ENCODE results near the gene INSYN1.
"Not testable (repeated sequence)": the region's sequence is repeated elsewhere in the genome, so short reads cannot be mapped to it uniquely, and the experiment has no call there.

The INSYN1 gene, protein sequence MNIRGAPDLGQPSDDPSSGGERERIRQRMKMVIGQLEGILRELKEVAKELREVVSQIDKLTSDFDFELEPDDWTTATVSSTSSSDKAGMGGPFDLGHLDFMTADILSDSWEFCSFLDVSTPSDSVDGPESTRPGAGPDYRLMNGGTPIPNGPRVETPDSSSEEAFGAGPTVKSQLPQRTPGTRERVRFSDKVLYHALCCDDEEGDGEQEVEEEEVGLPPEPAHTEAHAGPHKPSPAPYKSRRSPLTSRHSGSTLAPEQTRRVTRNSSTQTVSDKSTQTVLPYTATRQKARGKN

DNA sequence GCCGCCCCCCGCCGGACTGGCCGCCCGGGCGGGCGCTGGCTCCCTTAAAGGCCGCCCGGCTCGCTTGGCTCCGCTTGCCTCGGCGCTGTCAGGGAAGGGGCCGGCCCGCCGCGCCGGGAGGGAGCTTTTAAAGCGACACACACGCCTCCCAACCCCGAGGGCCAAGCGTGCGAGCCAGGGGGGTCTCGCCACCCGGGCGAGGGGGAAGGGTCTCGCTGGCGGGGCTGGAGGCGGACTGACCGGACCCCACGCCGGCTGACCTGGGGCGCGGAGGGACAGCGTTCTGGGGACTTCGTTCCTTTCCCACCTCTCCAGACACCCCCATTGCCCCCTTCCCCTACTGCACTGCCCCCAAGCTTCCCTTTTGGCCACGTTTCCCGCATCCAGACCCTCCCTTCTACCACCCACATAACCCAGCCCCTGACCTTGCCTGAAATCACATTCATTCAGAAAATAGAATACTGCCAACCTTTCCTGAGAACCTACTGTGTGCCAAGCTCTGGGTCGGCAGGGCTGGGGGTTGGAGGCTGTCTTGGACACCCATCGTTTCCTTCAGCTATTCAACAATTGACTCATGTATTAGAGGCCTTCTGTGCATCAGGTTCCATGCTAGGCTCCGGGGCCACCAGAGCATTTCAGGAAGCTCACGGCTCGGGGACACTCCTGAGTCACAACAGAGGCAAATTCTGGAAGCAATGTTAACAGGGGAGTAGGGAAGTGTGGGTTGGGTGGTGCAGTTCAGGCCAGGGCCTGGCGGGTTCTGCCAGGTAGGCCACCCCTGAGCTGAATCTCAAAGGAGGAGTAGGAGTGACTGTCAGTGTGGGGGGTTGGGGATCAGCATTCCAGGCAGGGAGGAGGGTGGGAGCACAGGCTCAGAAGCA lies at the start of gene INSYN1:
INSYN1 (minus strand) TSS at position 102 of the 881 bp plus-strand sequence. CDS start 2,221 bp downstream, outside the sequence.
- no peak for DNase-seq

DNA sequence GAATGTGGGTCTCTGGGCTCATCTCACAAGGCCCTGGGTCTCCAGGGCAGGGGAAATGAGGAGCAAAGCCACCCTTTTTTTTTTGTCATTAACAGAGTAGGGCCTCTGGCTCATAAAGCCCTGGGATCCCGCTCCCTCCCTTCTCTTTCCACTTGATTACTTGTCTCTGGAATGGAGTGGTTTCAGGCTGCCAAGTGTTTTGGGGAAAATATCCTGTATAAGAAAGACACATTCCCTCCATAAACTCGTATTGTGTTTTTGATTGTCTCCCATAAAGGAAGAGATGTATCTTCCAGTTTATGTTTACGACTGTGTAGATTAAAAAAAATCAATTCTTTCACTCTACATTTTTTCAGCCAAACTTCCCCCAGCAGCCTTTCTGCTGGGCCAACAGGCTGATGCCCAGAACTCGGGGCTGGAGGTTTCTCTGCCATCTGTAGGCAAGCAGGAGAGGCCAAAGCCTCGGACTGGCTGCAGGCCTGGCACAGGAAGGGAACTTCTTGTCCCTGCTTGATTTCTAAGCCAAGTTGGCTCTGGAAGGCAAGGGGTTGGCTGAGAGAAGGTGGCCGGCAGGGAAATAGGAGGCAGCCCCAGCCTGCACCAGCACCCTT lies 49.4 kb upstream of the INSYN1 start:
- no peak for DNase-seq

DNA sequence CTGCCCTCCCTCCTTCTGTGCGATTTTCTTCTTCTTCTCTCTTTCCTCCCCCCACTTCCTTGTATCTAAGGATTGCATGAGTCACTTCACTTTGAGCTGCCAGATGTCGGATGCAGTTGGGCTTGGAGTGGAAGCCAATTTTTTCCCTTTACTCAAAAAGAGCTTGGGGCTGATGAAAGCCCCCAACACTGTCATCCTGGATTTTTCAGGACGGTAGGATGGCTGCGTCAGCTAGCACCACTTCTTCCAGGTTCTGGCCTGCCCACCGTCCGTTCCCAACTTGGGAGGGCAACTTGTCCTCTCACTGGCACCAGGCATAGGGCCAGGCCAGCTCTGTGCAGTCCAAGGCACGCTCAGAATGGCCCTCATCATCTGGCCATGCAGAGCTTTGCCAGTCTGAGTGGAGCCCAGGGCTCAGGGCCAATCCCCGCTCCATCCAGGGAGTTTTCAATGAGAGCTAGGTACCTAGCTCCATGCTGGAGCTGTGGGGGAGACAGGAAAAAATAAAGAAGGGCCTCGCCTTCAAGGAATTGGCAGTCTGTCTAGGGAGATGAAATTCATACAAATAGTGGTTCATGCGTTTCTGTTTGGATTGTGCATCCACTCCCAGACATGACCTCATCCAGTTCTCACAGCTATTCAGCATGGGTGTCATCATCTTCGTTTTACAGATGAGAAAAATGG lies 47.7 kb upstream of the INSYN1 start:
- no peak for DNase-seq

DNA sequence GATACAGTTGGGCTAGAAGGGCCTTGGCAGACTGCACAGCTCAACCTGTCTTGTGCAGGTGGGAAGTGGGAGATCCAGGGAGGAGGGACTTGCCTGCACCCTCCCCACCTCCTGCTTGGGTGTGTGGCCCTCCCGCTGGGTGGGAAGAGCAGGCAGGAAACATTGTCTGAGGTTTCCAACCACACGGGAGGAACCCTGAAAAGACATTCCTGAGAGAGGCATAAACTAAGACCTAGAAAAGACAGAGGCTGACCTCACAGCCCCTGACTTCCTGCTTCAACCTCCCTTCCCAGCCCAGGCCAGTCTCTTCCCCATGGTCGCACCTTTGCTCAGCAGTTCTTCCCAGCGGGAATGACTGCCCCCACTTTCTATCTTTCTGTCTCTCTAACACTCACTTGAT lies 46.3 kb upstream of the INSYN1 start:
- no peak for DNase-seq

DNA sequence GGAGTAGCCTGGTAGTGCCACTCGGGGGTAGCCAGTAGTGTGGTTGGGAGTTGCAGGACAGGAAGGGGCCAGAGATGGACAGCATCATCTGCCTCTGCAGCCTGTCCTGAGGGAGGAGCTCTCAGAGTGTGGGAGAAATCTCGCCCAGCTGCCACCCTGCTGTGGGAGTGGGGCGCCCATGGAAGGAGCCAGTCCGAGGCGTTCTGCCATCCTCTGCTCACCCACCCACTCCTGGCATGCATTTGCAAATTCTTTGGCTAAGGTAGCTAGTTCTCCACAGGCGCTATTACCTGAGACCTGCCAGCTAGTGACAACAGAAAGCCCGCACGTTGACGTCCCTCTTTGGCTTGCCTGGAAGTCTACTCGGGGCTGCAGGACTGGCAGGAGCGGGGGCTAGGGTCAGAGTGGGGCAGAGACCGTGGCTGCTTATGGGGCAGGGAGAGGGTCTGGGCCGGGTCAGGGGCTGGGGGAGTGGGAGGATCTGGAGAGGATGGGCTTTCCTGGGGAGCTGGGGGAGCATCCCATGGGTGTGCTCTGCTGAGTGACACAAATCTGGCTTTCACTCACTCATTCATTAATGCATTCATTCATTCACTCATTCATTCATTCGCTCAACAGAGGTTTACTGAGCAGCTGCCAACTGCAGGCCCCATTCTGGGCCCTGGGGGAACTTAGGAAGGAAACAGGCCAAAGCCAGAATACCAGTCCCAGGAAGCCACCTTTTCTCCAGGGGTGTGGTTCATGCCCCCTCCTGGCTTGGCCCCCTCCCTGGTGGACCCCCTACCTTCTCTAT lies 44.4 kb upstream of the INSYN1 start:
- no peak for DNase-seq

DNA sequence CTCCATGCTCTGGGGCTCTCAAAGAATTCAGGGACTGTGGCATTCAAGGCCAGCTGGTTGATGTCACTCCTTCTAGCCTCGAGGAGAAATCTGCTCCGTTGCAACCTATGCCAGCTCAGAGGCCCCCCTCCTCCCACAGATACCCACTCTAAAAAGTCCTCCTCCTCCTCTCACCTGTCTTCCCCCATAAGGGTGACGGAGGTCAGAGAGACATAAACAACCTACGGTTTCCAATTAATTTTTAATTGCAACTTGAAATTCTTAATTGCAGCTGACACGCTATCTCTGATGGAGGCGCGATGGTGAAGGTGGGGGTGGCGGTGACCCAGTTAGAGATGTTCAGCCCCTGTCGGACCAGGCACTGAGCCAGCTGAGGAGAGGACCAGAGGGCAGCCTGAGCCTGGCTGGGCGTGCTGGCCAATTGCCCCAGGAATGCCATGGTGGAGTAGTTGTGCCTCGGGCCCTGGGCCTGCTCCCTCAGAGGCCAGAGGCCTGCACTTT lies 43.2 kb upstream of the INSYN1 start:
- DNase-seq = no peak

DNA sequence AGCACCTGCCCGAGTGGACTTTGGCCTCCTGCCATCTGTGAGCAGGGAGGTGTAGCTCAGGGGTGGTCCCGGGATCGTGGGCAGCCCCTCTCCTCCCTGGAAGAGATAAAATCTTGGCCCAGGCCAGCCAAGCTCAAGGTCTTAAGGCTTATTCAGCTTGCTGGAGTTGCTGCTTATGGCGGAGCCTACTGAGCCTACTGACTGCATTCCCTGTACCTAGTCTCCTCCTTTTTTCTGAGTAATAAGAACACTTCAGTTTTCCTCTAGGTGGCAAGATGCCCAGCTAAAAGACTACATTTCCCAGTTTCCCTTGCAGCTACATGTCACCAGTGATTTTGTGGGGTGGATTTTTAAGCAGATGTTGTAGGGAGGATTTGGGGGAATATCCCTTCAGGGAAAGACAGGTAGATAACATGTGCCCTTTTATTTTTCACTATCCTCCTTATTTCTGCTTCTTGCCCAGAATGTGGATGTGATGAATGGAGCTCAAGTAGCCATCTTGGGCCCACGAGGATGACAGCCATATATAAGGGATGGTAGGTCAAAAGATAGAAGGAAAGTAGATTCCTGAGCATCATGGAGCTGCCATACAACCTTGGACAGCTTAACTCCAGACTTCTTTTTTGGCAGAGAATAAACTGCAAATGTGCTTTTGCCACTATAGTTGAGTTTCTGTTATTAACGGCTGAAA lies 41.4 kb upstream of the INSYN1 start:
- DNase-seq = no peak

DNA sequence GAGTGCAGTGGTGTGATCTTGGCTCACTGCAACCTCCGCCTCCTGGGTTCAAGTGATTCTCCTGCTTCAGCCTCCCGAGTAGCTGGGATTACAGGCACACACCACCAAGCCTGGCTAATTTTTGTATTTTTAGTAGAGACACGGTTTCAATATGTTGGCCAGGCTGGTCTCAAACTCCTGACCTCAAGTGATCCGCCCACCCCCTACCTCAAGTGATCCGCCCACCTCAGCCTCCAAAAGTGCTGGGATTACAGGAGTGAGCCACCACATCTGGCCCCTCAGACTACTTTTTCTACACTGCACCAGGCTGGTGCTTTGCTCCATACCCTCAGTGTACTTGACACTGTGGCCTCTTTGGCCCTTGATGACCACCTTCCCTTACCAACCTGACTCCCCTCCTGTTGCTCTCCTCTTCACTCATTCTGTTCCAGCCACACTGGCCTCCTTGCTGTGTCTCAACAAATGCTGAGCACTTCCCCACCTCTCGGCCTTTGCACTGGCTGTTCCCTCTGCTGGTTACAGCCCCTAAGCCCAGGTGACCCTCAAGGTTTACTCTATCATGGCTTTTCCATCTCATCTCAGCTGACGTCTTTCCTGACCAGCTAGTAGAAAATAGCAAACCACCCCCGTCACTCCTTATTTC lies 39.9 kb upstream of the INSYN1 start:
- DNase-seq = not testable (repeated sequence)

DNA sequence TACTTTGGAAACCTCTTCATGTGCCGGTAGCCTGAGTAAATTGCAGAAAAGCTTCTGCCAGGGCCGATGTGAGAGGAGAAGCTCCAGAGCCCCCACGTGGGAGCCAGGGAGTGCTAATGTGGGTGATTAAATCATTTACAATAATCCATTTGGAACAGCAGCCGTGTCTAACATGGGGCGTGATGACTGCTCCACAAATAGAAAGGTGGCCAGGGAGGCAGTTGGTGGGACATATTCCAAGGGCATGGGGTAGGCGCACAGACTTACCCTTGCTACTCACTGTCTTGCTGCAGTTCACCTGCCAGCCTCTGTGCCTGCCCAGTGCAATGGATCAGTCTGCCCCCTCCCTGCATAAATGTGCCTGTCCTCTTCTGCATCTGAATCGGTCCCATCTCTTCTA lies 39.3 kb upstream of the INSYN1 start:
- no peak for DNase-seq

DNA sequence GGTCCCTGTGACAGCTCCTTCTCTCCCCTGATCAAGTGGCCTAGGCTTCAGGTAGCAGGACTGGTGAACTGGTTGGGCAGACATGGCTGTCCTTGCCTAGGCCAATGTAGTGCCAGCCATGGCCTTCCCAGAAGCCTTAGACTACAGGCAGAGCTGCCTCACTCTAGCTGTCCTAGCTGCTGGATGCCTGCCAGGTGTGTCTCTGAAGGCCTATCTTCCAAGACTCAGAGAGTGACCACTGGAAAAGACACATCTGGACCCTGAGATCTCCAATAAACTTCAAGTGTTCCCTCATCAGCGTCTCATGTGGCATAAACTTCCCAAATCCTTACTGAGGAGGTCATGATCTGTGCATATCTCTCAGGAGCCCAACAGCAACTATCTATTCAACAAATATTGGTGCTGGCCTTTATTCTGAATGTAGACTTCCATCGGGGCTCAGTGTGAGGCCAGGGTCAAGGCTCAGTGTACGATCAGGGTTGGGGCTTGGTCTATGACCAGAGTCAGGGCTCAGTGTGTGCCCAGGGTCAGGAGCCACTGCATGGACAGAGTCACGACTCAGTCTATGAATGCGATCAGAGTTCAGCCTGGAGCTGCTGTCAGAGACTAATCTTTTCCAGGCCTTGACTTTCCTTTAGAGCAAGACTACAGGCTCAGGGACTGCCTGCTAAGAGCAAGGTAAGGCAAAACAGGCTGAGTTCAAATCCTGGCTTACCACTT lies 36.5 kb upstream of the INSYN1 start:
- DNase-seq = no peak

DNA sequence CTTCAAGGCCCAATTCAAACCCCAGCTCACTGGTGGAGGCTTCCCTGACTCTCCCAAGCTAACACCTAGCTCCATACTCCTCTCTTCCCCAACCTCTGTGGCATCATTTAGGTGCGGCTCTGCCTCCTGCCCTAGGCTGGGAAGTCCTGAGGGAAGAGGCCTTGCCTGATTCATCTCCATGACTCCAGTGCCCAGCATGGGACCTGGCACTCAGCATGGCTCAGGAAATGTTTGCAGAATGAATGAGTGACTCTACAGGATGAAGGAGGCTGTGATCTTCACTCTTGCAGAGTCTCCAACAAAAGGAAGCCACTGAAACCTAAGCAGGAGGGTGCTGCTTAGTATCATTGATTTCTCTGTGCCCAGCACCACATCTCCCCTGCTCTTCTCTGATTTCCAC lies 34.5 kb upstream of the INSYN1 start:
- no peak for DNase-seq

DNA sequence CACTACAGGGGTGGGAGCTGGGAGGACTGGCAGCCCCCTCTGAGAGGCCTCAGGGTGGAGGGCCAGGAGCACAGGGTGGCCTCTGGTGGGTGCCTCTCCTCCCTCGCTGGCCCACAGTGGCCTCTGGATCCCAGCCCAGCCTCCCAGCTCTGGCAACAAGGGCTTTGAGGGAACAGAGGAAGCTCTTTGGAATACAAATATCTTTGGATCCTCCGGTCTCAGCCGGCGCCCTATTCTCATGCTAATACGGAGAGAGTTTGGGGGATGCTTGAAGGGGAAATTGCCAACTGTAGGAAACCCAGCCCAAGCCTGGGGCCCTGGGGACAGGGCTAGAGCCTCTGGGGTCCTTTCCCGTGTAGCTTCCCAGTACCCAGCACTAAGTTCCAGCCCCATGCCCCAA lies 33.4 kb upstream of the INSYN1 start:
- DNase-seq = no peak

DNA sequence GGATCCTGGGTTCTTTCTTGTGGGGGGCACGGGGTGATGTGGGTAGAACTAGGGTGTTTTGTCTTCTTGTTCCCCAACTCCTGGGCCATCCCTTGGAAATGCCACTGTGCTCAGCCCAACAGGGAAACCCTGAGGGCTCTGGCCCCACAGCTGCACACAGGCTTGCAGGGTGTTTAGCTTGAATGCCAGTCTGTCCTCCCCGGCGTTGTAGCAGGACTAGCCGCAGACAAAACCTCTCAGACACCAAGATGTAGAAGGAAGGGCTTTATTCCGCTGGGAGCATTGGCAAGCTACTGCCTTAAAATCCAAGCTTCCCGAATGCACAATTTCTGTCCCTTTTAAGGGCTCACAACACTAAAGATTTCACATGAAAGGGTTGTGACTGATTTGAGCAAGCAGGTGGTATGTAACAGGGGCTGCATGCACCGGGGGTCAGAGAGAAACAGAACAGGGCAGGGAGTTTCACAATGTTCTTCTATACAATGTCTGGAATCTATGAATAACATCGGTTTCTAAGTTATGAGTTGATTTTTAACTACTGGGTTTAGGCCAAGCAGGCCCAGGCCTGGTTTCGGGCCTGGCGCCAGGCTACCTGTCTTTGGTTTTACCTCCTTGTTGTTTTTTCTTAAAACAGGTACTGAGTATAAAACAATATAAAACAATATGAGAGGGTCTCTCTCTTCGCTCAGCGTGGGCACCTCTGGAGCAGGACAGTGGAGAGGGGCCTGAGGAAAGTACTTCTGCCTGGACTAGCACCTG lies 32.3 kb upstream of the INSYN1 start:
- not testable (repeated sequence) for DNase-seq

DNA sequence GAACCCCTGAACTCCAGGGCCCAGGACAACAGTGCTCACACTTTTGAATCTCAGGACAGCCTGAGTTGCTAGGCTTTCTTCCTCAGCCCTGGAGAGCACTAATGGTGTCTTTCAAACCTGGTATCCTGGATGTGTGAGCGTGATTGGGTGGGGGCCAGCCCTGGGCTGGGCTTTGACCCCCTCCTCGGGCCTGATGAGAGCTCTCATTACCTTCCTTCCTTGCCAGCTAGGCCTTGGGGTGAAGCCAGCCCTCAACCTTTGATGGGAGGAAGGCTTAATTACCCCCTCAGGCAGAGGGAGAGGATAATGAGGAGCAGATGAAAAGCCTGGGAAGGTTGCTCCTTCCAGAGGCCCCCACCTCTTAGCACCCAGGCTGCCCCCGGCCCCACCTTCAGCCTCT lies 31.1 kb upstream of the INSYN1 start:
- no peak for DNase-seq

DNA sequence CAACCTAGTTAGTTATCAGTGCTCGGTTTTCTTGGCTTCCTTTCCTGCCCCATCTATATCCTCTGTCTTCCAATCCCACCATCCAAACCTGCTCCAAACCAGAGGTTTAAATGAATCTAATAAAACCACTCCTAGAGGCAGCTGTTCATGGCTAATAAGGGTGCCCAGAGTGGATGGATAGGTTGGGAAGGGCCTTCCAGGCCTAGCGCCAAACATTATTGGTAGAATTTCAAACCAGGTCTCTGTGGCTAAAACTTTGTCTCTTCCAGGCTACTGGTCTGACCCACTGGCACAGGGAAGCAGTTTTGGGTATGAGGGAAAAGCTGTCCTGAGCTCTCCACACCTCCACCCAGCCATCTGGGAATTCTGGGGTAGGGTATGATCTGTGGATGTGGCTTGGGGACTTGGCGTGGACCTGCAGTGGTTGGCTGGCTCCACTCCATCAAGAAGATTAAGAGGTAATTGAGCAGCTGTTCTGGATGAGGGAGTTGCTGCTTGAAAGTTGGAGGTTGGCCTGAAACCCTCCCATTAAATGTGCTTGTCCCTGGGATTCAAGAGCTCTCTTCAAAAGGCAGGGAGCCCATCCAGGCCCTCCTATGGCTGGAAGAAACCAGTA lies 29.3 kb upstream of the INSYN1 start:
- DNase-seq = no peak

DNA sequence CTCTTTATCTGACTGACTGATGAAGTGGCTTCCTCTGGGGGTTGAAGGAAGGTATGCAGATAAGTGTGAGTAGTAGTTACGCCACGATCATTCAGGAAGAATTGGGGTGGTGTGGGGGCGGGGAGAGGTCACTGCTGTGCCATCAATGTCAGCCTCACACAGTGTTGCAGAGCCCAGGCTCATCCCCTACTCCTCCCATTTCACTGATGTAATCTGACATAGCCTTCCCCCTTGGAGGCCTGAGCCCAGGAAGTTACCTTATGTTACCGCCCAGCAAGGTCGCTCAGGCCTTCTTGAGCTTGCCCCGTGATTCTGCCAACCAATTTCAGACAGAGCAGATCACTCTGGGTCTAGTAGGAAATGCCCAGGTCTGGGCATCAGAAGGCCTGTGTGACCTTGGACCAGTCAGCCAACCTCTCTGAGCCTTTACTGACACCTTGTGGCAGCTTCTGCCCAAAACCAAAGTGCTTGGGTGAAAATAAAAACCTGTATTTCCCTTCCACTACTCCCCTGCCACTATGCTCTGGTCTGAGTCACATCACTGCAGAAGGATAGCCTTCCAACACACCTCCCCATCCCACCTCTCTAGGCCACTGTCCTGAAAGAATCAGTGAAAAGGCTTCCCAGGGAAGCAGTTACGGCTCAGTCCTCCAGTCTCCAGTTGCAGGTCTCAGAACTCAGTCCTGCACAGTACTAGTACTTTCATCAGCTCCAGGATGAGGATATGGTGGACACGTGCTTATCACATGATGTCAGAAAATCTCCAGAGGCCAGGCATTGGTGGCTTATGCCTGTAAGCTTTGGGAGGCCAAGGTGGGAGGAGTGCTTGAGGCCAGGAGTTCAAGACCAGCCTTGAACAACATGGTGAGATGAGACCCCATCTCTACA lies 28.1 kb upstream of the INSYN1 start:
- no peak for DNase-seq

DNA sequence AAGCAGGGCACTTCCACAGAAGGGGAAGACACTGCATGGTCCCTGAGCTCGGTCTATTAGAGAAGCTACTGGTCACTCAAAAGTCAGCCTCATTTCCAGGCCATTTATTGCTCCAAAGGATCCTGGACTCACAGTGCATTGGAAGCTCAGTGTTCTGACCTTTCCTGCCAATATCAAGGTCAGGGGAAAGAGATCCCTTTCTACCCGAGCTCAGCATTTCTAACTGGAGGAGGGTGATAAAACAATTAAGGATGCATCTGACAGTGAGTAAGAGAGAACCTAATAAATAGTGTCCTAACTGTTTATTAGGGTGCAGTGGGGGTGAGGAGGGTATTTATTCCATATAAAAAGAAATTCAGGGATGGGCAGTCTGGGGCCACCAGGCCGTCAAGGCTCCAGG lies 26.8 kb upstream of the INSYN1 start:
- no peak for DNase-seq

DNA sequence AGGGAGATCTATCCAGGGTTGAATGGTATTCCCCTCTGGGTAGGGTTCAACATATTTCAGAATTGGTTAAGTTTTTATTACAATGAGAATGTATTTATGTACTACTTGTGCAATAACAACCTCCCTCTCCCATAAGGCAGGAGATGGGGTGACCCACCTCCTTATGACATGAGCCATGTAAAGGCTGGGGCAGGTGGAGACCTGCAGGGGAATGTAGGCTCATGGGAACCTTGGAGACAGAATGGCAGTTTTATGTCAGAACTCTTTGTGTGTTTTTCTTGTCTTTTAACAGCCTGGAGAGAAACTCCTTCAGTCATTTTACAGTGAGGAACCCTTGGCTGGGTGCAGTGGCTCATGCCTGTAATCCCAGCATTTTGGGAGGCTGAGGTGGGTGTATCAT lies 24.6 kb upstream of the INSYN1 start:
- DNase-seq = no peak

All from activated CD4-positive, alpha-beta T cell treated with anti-CD3 and anti-CD28 coated beads for 1 hour (primary cell).